ENCODE data around the gene HMG20A. TPM values are rescaled to one million over a fixed set of nuclear protein-coding genes. Genes with fewer than 3 reads are reported as not detected.

HMG20A gene
- polyA plus RNA-seq, 3 donors from 2014 or later: 26.8 to 56.2 (median 53.1) TPM

- peaks cover 10 to 14% (median 10%) of the 10 kb centered on the region in 3 donors for H3K36me3 Mint-ChIP-seq
- H3K9me3 Mint-ChIP-seq: peaks cover 0 to 1% (median 0%) of the 10 kb centered on the region in 6 donors
- no peak overlapping the region for H3K27ac Mint-ChIP-seq
- H3K4me1 Mint-ChIP-seq: peaks cover 0 to 6% of the 10 kb centered on the region in 2 donors
- H3K27me3 Mint-ChIP-seq (ENCODE audit: low read depth in 3 of 3): peaks cover 0 to 5% (median 2%) of the 10 kb centered on the region in 3 donors
- DNase-seq: no peak
- no peak overlapping the region for H3K4me3 Mint-ChIP-seq
These were observed 85.8 kb downstream of the HMG20A start for GRCh38 chr15:77506311-77507142.

DNA sequence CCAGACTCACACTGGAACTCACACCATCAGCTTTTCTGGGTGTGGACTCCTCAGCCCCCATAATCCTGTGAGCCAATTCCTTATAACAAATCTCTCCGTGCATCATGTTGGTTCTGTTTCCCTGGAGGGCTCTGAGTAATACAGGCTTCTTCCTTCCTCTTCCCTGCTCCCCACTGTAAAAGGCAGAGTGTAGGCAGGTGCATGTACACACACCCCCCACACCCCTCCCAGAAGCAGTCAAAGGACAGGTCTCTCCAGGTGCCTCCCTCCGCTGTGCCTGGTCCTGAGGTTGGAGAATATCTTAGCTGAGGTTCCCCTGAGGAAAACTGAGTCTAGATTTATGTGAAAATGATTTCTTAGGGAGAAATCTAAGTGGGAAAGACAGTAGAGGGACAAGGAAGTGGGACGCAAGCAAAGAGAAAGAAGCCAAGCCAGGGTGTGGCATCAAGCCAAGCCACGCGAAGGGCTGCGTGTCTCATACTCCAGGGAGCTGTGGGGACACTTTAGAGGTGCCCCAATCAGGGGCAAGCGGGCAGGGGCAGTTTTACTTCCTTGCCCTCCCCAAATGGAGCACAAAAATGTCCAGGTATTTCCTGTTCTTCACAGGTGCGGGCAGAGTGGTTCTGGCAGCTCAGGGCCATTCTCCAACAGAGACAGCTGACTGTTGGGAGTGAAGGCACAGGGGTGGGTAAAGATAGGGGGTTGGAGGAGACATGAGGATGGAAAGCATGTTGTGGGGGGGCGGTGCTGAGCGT is 86.6 kb downstream of the HMG20A start:
- peaks cover 0 to 5% (median 2%) of the 10 kb centered on the region in 3 donors for H3K27me3 Mint-ChIP-seq (ENCODE audit: low read depth in 3 of 3)
- H3K27ac Mint-ChIP-seq: no peak overlapping the region
- peaks cover 0 to 6% of the 10 kb centered on the region in 2 donors for H3K4me1 Mint-ChIP-seq
- no peaks in the 10 kb centered on the region for H3K9me3 Mint-ChIP-seq
- peaks cover 8 to 11% (median 10%) of the 10 kb centered on the region in 3 donors for H3K36me3 Mint-ChIP-seq
- DNase-seq: no peak
- H3K4me3 Mint-ChIP-seq: no peak overlapping the region

GRCh38 chr15:77507911-77508310 is 87.2 kb downstream of the HMG20A start:
- Mint-ChIP-seq H3K27me3 (ENCODE audit: low read depth in 3 of 3) (peaks cover 0 to 5% (median 2%) of the 10 kb centered on the region in 3 donors), H3K4me1 (peaks cover 0 to 6% of the 10 kb centered on the region in 2 donors), H3K36me3 (peaks cover 9 to 10% (median 10%) of the 10 kb centered on the region in 3 donors), H3K4me3 (no peak overlapping the region), H3K27ac (no peak overlapping the region), H3K9me3 (no peaks in the 10 kb centered on the region)
- DNase-seq: no peak

- H3K27ac Mint-ChIP-seq: peak overlapping the region in 1 of 6 donors; percentile 17
- no peaks in the 10 kb centered on the region for H3K9me3 Mint-ChIP-seq
- peaks cover 0 to 5% (median 2%) of the 10 kb centered on the region in 3 donors for H3K27me3 Mint-ChIP-seq (ENCODE audit: low read depth in 3 of 3)
- H3K4me1 Mint-ChIP-seq: peaks cover 0 to 6% of the 10 kb centered on the region in 2 donors
- H3K36me3 Mint-ChIP-seq: peaks cover 9 to 15% (median 10%) of the 10 kb centered on the region in 3 donors
- no peak overlapping the region for H3K4me3 Mint-ChIP-seq
- no peak for DNase-seq
These were observed 88.0 kb downstream of the HMG20A start for GRCh38 chr15:77508541-77509243.

- H3K27ac Mint-ChIP-seq: no peak overlapping the region
- H3K4me3 Mint-ChIP-seq: no peak overlapping the region
- peaks cover 7 to 11% (median 10%) of the 10 kb centered on the region in 3 donors for H3K36me3 Mint-ChIP-seq
- peaks cover 0 to 6% of the 10 kb centered on the region in 2 donors for H3K4me1 Mint-ChIP-seq
- DNase-seq: no peak
- peaks cover 0 to 2% (median 0%) of the 10 kb centered on the region in 3 donors for H3K27me3 Mint-ChIP-seq (ENCODE audit: low read depth in 3 of 3)
- H3K9me3 Mint-ChIP-seq: no peaks in the 10 kb centered on the region
These were observed 89.7 kb downstream of the HMG20A start for GRCh38 chr15:77510066-77511057.

DNA sequence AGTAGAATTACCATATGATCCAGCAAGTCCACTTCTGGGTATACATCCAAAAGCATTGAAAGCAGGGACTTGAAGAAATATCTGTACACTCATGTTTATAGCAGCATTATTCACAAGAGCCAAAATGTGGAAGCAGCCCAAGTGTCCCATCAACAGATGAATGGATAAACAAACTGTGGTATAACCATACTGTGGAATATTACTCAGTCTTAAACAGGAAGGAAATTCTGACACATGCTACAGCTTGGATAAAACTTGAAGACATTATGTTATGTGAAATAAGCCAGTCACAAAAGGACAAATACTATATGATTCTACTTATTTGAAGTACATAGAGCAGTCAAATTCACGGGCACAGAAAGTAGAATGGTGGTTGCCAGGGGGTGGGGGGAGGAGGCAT is 91.2 kb downstream of the HMG20A start:
- Mint-ChIP-seq H3K9me3 (no peaks in the 10 kb centered on the region), H3K36me3 (peaks cover 4 to 11% (median 10%) of the 10 kb centered on the region in 3 donors), H3K27ac (no peak overlapping the region), H3K27me3 (ENCODE audit: low read depth in 3 of 3) (peaks cover 0 to 2% (median 0%) of the 10 kb centered on the region in 3 donors), H3K4me3 (no peak overlapping the region), H3K4me1 (peaks cover 0 to 6% of the 10 kb centered on the region in 2 donors)
- DNase-seq: no peak

DNA sequence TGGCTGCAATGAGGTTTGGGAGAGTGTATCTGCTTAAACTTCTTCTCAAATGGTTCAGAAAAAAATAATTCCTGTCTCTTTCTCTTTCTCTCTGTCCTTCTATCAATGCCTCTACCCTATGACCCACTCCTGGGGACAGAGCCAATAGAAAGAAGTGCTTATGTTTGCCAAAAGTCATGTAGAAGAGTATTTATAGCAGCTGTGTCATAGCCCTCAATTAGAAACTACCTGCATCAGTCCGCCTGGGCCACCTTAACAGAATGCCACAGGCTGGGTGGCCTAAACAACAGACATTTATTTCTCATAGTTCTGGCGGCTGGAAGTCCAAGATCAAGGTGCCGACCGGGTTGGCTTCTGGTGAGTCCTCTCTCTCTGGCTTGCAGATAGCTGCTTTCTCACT is 92.5 kb downstream of the HMG20A start:
- Mint-ChIP-seq H3K4me1 (peaks cover 0 to 6% of the 10 kb centered on the region in 2 donors), H3K4me3 (no peak overlapping the region), H3K27me3 (ENCODE audit: low read depth in 3 of 3) (peaks cover 0 to 2% (median 0%) of the 10 kb centered on the region in 3 donors), H3K9me3 (no peaks in the 10 kb centered on the region), H3K36me3 (peaks cover 4 to 7% (median 6%) of the 10 kb centered on the region in 3 donors), H3K27ac (no peak overlapping the region)
- DNase-seq: no peak

DNA sequence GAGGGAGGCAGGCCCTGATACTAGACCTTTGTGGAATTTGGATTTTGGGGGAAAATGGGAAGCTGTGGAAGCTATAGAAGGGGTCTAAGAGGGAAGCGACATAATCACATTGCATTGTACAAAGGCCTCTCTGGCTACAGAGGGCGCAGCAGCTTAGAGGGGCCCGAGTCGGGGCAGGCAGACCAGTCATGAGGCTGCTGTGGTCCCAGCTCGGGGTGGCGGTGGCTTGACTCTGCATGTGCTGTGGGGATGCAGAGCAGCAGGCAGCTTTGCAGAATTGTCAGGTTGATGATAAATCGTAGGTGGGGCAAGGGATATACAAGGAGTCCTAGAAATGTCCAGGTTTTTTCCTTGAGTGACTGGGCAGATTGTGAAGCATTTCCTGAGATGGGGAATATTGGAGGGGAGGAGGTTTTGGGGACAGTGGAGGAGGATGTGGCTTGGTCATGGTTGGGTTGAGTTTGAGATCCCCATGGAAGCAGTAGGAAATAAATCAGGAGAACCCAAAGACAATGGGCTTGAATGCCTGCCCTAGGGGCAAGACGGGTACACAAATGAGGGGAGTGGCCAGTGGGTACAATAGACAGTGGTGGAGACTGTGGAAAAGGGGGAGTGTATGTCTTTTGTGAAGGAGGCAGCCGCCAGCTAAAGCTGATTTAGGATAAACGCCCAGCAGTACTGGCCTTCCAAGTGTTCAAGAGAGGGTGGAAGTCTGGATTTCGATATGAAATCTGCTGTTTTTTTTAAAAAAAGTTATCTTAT is 94.1 kb downstream of the HMG20A start:
- no peaks in the 10 kb centered on the region for H3K27me3 Mint-ChIP-seq (ENCODE audit: low read depth in 3 of 3)
- DNase-seq: no peak
- H3K9me3 Mint-ChIP-seq: no peaks in the 10 kb centered on the region
- H3K4me3 Mint-ChIP-seq: no peak overlapping the region
- H3K36me3 Mint-ChIP-seq: peaks cover 4 to 11% (median 7%) of the 10 kb centered on the region in 3 donors
- no peak overlapping the region for H3K27ac Mint-ChIP-seq
- no peaks in the 10 kb centered on the region for H3K4me1 Mint-ChIP-seq

GRCh38 chr15:77515613-77516012 is 94.9 kb downstream of the HMG20A start:
- no peak for DNase-seq
- Mint-ChIP-seq H3K4me3 (no peak overlapping the region), H3K27ac (no peak overlapping the region), H3K27me3 (ENCODE audit: low read depth in 3 of 3) (no peaks in the 10 kb centered on the region), H3K36me3 (peaks cover 4 to 11% (median 7%) of the 10 kb centered on the region in 3 donors), H3K9me3 (no peaks in the 10 kb centered on the region), H3K4me1 (no peaks in the 10 kb centered on the region)

- H3K9me3 Mint-ChIP-seq: no peaks in the 10 kb centered on the region
- no peaks in the 10 kb centered on the region for H3K27me3 Mint-ChIP-seq (ENCODE audit: low read depth in 3 of 3)
- no peak for DNase-seq
- no peaks in the 10 kb centered on the region for H3K4me1 Mint-ChIP-seq
- no peak overlapping the region for H3K27ac Mint-ChIP-seq
- H3K4me3 Mint-ChIP-seq: no peak overlapping the region
- peaks cover under 1 to 8% (median 7%) of the 10 kb centered on the region in 3 donors for H3K36me3 Mint-ChIP-seq
These were observed 95.4 kb downstream of the HMG20A start for GRCh38 chr15:77516076-77516475.

GRCh38 chr15:77516786-77517185 is 96.1 kb downstream of the HMG20A start:
- peaks cover 0 to 7% (median 5%) of the 10 kb centered on the region in 3 donors for H3K36me3 Mint-ChIP-seq
- H3K27ac Mint-ChIP-seq: no peak overlapping the region
- DNase-seq: no peak
- no peaks in the 10 kb centered on the region for H3K4me1 Mint-ChIP-seq
- no peak overlapping the region for H3K4me3 Mint-ChIP-seq
- H3K27me3 Mint-ChIP-seq (ENCODE audit: low read depth in 3 of 3): no peaks in the 10 kb centered on the region
- H3K9me3 Mint-ChIP-seq: no peaks in the 10 kb centered on the region

GRCh38 chr15:77517579-77517978 is 96.9 kb downstream of the HMG20A start:
- Mint-ChIP-seq H3K4me1 (no peaks in the 10 kb centered on the region), H3K27ac (no peak overlapping the region), H3K4me3 (no peak overlapping the region), H3K27me3 (ENCODE audit: low read depth in 3 of 3) (no peaks in the 10 kb centered on the region), H3K9me3 (no peaks in the 10 kb centered on the region), H3K36me3 (peaks cover 0 to 7% (median 5%) of the 10 kb centered on the region in 3 donors)
- no peak for DNase-seq
